Astrocyte of the cerebellum (primary cell): ENCODE data around the gene LIPI.
"Not testable (repeated sequence)": the region's sequence is repeated elsewhere in the genome, so short reads cannot be mapped to it uniquely, and the experiment has no call there.

Source experiments
- DNase-seq: peaks from one replicate; pipeline ENCODE4 v3.0.0-alpha.2; 2011; ENCODE audit warnings: low read depth
- H3K4me3 ChIP-seq: 2 replicates; pipeline ENCODE4 v1.5.1; 2011; ENCODE audit warnings: mild to moderate bottlenecking, low read depth, low read length, moderate library complexity
- in situ Hi-C: cut with HindIII; loops from 2 replicates; pipeline ENCODE4 v1.10.0; 2017; ENCODE audit warnings: low sequenced_read_pairs
- TF ChIP-seq, protein P1 (sequence below): IDR thresholded peaks from 2 replicates; pipeline ENCODE4 v1.5.1; 2012; ENCODE audit warnings: low read length, low read depth, moderate library complexity, mild to moderate bottlenecking; ENCODE audit errors: missing control alignments

The LIPI gene

DNA sequence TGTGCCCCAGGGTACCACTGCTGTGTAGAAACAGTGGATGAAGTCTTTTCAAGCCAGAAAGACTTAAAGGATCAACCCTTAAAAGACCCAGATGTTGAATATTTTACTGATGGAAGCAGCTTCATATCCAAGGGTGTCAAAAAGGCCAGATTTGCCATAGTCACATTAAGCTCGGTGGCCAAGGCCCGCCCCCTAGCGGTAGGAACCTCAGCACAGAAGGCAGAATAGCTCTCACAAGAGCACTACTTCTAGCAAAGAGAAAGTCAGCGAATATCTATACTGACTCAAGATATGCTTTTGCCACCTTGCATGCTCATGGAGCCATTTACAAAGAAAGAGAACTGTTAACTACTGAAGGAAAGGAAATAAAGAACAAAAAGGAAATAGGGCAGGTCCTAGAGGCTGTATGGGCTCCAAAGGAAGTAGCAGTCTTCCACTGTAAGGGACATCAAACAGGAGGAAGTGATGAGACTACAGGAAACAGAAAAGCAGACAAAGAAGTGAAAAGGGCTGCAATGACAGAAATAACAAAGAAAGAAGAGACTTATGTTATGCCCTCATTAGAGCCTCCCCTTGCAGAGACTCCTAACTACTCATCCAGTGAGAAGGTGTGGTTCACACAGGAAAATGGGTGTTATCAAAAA, 90.5 kb downstream of the LIPI start:
- no peak for DNase-seq
- TF ChIP-seq, protein P1, sequence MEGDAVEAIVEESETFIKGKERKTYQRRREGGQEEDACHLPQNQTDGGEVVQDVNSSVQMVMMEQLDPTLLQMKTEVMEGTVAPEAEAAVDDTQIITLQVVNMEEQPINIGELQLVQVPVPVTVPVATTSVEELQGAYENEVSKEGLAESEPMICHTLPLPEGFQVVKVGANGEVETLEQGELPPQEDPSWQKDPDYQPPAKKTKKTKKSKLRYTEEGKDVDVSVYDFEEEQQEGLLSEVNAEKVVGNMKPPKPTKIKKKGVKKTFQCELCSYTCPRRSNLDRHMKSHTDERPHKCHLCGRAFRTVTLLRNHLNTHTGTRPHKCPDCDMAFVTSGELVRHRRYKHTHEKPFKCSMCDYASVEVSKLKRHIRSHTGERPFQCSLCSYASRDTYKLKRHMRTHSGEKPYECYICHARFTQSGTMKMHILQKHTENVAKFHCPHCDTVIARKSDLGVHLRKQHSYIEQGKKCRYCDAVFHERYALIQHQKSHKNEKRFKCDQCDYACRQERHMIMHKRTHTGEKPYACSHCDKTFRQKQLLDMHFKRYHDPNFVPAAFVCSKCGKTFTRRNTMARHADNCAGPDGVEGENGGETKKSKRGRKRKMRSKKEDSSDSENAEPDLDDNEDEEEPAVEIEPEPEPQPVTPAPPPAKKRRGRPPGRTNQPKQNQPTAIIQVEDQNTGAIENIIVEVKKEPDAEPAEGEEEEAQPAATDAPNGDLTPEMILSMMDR = peak; percentile 7
- in situ Hi-C loops = no loop called here
- H3K4me3 ChIP-seq = no peak overlapping the region

DNA sequence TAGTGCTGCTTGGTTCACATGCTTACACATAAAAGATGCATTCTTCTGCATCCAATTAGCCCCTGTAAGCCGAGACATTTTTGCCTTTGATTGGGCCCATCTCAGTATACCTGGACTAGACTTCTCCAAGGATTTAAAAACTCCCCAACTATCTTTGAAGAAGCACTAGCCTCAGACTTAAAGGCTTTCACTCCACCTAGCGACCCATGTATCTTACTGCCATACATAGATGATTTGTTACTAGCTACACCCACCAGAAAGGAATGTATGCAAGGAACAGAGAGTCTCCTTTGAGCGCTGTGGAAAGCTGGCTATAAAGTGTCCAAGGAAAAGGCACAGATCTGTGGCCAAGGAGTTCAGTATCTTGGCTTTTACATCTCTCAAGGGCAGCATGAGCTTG, 91.7 kb downstream of the LIPI start:
- in situ Hi-C loops = no loop called here
- no peak overlapping the region for H3K4me3 ChIP-seq
- TF ChIP-seq, protein P1 = no peak
- no peak for DNase-seq

DNA sequence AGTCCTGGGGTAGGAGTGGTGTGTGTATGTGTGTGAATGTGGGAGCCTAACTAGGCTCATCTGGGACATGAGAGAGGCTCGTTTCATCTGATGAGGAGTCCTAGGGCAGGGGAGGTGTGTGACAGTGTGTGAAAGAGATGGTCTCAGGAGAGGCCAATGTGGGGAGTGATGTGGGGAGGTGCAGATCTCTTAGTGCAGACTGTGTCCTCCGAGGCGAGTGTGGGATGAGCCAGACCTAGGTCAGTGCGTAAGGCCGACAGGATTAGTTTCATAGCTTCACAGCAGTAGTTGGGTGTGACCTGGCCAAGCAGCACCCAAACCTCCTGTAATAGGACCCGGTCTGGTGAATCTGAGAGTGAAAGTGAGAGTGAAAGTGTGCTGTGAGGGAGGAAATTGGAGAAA, 94.7 kb downstream of the LIPI start:
- DNase-seq = no peak
- in situ Hi-C loops = no loop called here
- H3K4me3 ChIP-seq = no peak overlapping the region
- TF ChIP-seq, protein P1 = no peak

DNA sequence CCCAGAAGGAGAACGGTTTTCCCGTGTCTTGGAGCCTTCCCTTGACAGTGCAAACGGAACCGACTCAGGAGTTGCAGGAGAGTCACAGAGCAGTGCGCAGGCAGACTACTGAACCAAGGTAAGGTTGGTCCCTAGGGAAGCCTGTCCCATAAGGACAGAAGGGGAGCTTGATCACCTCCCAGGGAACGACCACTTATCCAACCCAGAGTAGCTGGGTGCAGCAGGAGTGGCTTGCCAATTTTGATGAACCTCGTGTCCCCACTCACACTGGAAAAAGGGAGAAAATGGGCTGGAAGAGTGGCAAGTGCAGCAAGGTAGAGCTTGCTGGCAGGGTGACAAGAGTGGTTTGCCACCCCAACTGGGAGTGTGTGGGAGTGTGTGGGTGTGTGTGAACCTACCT, 95.1 kb downstream of the LIPI start:
- DNase-seq = no peak
- no peak overlapping the region for H3K4me3 ChIP-seq
- in situ Hi-C loops = no loop called here
- TF ChIP-seq, protein P1 = no peak

DNA sequence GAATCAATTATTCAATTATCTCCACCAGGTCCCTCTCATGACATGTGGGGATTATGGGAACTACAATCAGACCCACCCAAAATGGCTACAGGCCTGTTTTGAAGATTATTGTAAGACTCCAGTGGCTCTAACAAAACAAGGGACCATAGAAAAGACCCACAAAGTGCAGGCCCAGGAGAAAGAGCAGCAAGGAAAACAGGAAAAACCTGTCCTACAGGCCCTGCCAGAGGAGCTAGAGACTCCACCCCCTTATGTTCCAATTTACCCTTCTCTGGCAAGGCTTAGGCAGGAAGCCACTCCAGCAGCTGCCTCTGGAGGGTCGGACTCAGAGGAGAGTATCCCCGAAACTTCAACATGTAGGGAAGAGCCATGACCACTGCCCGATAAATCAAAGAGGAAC, 96.5 kb downstream of the LIPI start:
- TF ChIP-seq, protein P1 = no peak
- in situ Hi-C loops = no loop called here
- H3K4me3 ChIP-seq = no peak overlapping the region
- no peak for DNase-seq

DNA sequence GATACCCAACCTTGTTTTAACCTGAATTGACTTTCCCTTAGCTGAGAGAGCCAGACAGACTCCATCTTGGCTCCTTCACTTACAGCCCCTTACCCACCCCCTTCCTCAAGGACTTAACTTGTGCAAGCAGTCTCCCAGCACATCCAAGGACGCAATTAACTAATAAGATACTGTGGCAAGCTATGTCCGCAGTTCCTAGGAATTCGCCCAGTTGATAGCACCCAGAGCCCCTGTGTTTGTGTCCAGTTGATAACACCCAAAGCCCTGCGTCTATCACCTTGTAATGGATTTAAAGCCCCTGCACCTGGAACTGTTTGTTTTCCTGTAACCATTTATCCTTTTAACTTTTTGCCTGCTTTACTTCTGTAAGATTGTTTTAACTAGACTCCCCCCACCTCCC, 106.2 kb downstream of the LIPI start:
- DNase-seq, H3K4me3 ChIP-seq, in situ Hi-C loops: not testable (repeated sequence)

DNA sequence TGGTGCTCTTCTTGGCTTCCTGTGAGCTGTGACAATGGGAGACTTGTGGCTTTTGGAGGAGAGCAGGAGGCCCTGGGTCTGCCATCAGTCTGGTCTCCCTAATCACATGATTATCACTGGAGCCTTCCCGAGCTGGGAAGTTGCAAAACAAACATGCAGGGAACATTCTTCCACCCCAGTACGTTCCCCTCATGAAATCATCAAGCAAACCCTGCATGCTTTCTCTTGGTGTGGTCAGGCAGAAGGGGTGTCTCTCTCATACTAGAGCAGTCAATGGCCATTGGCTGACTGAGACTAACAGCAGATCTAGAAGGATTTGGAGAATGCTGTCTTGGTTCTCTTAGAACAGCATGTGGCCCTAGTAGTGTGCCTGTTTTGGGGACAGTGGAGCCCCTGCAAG, 111.2 kb downstream of the LIPI start:
- no peak overlapping the region for H3K4me3 ChIP-seq
- TF ChIP-seq, protein P1 = no peak
- in situ Hi-C loops = no loop called here
- DNase-seq = no peak
